GM21423 (cell line): Measurements from ENCODE around the gene ZC3HAV1.
A peak's percentile ranks its signal among the peaks of the same experiment; 100 is the strongest.
"Not testable (repeated sequence)": the region's sequence is repeated elsewhere in the genome, so short reads cannot be mapped to it uniquely, and the experiment has no call there.

Source experiments
- ATAC-seq: cut with Tn5 transposase; IDR thresholded peaks from one replicate; pipeline ENCODE4 v1.9.1; 2021; ENCODE audit warnings: mild to moderate bottlenecking, moderate library complexity; ENCODE audit not compliant: unreplicated experiment

ZC3HAV1 gene

GRCh38 chr7:139055674-139056073 lies 53.8 kb downstream of the ZC3HAV1 start:
- no peak for ATAC-seq

- not testable (repeated sequence) for ATAC-seq
Observed at GRCh38 chr7:139054656-139055055, 54.9 kb downstream of the ZC3HAV1 start.

DNA sequence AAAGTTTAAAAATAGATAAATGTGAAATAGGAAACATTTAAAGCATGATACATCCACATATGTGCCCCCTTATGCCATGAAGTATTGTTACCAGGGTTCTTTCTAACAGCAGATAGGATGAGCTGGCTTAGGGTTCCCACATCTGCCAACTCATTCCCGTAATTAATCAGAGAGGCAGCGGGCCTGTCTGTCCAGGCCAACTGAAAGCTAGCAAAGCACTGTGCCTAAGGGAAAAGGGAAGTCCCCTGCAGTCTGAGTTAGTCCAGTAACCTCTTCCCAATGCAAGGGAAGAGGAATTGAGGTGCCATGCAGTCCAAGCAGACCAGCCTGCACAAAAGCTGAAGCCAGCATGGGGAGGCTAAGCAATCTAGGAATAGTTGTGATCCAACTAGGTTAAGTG lies 55.4 kb downstream of the ZC3HAV1 start:
- ATAC-seq = no peak

- no peak for ATAC-seq
Observed at GRCh38 chr7:139051655-139052054, 57.9 kb downstream of the ZC3HAV1 start.

GRCh38 chr7:139049936-139050335 lies 59.6 kb downstream of the ZC3HAV1 start:
- ATAC-seq = no peak

- ATAC-seq = no peak
Observed at GRCh38 chr7:139049111-139049510, 60.4 kb downstream of the ZC3HAV1 start.

DNA sequence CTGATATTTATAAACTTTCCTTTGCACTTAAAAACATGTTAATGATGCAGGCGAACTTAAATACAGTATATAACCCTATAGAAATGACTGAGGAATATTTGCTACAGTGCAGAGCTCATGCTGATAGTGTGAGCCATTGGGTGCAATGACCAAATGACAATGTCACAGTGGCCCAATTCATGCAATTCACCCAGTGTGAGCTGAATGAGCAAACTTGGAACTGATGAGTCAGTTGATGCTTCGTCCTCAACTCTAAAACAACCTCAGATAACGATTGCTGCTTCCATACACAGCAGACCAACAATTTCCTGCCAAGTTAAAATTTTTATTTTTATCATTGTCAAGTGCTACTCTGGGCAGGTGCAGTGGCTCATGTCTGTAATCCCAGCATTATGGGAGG lies 61.5 kb downstream of the ZC3HAV1 start:
- ATAC-seq = no peak

DNA sequence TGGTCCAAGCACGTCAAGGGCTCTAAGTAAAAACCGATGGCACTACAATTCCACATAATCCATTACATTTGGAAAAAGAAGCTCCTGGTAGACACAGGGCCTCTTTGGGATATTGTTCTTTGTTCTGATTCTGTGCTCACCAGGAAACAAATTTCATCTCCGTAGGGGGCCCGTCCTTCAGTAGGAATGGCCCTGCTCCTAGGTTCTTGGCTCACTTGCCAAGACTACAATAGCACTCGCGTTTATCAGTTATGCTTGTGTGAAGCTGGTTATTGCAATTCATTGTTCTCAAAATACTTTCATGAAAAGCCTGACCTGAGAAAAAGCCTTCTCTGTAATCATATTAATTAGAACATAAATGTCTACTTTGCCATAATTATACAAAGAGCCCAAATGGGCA lies 63.4 kb downstream of the ZC3HAV1 start:
- no peak for ATAC-seq

DNA sequence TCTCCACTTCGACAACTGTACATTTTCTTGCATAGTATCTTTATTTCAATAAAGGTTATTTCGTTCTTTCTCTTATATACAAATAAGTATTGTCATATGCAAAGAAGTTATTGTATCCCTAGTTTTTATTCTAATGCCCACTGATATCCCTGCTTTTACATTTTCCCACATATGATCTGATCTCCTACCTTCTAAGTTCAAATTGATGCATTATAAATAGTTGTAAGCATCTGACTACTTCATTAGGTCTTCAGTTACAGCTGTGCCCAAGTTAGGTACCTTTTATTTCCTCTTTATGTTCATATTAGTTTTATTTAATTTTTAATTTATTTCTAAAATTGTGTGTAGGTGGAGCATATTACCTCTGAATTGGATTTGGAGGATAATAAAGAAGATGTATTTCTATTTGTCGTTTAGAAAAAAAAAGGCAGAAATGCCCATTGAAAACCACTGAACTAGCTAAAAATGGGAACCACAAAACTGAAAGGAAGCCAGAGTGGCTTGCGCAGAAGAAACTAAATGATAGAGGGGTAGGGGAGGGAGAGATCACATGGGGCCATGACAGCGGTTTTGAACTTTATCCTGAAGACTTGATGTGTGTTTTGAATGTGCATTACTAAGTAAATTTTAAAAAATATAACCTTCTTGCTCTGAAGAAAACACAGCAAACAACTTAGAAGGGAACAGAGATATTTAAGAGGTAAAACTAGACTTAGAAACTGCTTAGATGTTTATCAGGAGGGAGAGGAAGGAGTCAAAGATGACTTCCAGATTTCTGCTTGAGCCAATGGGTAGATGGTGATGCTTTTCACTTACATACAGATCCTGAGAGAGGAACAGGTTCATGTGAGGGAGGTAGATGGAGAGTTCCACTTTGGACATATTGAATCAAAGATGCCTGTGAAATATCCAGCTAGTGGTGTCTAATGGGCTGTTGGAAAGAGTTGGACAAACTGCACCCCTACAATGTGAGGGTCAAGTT lies 64.4 kb downstream of the ZC3HAV1 start:
- no peak for ATAC-seq

DNA sequence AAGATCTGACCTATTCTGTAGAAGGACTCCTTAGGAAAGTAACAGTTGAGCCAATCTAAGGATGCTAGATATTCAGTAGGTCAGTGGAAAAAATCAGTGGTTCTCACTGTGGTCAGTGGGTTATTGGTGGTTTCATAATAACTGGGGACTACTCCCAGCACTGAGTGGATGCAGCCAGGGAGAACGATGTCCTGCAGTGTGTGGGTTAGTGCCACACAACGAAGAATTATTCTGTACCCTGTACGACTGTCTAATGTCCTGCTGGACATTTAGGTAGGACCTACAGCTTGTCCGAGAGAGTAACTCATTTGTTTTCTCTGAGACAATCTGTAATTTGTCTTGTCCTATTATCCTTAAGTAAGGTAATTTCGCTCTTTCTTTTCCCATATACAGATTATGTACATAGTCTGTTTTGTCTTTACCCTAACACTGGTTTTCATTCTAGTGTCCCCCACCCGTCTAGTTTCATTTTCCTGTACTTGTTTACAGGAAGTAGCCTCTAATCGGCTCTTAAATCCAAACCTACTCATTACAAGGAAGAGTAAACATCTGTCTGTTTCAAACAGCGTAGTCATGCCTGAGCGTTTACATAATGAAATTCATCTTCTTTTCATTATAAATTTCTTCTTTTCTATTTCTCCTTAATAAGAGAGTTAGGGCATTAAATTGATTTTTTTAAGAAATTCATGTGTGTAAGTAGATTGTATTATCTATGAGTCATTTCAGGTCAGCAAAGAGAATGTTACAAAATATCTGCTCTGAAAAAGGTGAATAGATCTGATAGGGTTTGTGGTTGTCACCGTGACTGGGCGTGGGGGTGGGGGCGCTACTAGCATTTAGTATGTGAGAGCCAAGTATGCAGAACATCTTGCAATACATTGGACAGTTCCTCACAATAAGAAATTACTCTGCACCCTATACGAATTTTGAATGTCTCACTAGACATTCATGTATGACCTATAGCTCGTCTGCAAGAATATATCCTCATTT lies 65.4 kb downstream of the ZC3HAV1 start:
- ATAC-seq = peak; percentile 32

GRCh38 chr7:139041378-139042085 lies 68.0 kb downstream of the ZC3HAV1 start:
- no peak for ATAC-seq

DNA sequence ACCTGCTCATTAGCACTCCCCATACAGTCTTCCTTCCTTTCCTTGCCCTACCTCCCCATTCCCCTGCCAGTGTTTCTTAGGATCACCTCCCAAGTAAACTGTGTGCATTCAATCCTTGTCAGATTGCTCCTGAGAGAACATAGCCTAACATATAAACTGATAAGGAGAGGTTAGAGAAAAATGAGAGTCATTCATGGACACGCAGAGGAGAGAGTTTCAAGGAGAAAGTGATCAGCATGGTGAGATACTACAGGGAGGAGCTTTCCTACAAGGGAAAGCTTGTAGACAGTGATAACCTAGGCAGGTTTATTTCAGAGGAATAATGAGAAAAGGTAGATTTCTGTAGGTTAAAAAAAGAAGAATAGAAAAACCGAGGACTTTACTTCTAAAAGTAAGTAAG lies 70.8 kb downstream of the ZC3HAV1 start:
- no peak for ATAC-seq

- ATAC-seq = no peak
Observed at GRCh38 chr7:139036901-139037300, 72.6 kb downstream of the ZC3HAV1 start.

DNA sequence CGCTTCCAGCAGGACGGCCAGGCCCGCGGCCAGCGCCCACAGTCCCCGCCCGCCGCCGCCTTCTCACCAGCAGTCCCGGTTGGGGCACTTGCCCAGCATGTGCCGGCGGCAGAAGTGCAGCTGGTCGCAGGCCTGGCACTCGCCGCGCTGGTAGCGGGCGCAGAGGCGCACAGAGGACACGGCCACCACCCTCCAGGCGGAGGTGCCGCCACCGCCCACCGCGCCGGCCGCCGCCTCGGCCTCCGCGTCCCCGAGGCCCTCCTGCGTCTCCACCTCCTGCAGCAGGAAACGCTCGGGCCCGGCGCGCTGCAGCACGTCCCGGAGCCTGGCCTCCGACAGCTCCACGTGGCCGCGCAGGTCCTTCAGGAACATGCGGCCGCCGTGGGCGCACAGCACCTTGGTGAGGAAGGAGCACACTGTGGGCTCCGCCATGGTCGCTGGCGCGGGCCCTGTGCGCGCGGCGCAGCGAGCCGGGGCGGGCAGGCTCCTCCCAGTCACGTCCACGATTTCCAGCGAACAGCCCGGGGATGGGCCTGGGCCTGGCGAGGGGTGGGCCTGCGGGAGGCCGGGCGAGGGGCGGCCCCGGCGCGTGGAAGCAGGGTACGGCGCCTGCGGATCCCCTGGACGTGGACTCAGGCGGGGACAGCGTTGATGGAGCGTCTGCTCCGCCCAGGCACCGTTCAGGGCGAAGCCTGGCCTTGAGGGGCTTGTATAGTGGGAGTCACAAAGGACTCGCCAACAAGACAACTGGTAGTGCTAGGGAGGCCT lies 73.8 kb downstream of the ZC3HAV1 start, which contains the start of gene ZC3HAV1L:
Gene ZC3HAV1L (minus strand): TSS at position 457 of the 768 bp plus-strand sequence. CDS start 25 bp downstream, at position 432.
- peak; percentile 86 for ATAC-seq

- ATAC-seq = peak; percentile 35
Observed at GRCh38 chr7:139034855-139035585, 74.5 kb downstream of the ZC3HAV1 start.

DNA sequence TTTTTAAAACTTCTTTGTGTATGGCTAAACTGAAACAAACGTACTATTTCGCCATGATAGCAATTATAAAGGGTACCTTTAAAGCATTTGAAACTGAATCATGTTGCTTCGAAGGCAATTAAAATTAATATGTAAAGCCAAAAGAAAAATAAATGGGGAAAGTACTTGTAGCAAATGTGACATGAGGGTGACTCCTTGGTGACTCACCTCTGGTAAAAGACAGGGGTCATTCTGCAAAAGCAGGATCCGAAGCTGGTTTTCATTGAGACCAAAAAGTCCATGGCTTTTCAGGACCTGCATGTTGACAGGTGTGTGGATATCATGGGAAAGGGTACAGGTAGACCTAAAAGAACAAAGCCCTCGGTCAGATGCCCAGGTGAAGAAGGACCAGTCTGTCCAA lies 75.2 kb downstream of the ZC3HAV1 start:
- no peak for ATAC-seq

DNA sequence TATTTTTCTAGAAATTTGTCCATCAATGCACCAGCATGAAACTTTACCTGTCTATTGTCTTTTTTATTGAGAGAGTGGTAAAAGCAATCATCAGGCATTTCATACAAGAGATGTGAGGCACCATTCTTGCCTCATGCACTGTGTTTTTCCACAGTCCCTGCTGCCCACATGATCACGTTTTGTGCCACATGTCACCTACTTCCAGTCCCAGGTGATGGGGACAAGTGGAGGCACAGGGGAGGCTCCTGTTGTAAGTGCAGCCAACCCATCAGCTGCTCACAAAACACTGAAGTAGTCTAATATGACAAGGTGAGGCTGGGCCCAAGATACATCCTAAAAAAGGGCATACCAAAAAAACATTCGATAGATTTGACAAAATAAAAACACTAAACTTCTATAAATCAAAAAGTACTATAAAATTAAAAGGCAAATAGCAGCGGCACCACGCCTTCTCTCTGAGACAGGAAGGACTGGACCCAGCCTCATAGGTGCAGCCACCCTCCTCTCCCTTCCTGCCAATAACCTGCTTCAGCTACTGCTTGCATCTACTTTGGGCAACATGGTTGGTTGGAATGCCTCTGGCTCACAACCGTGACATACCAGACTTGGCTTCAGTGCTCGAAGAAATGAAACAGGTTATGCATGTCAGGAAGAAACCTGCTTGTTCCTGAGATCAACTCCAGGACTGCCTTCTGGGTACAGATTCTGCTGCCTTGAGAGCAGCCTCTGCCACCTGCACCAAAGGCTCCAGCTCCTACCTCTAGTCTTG lies 76.0 kb downstream of the ZC3HAV1 start:
- ATAC-seq = no peak

GRCh38 chr7:139032473-139032872 lies 77.0 kb downstream of the ZC3HAV1 start:
- ATAC-seq = no peak
